GM23338 (cell line): ENCODE data around the gene CD4.

Experiments
- CREB1 ChIP-seq: fragments of 250-450 bp; sonication (Bioruptor Pico); IDR thresholded peaks from 2 replicates; pipeline ENCODE4 v1.5.0; 2020; ENCODE audit warnings: low read depth, mild to moderate bottlenecking, moderate library complexity
- EZH2 ChIP-seq: fragments of 200-600 bp; sonication (generic); IDR thresholded peaks from one replicate; pipeline ENCODE4 v1.8.0; 2017; ENCODE audit warnings: antibody characterized with exemption, mild to moderate bottlenecking, low read depth; ENCODE audit not compliant: unreplicated experiment
- EZH2phosphoT487 ChIP-seq: fragments of 200-600 bp; sonication (generic); IDR thresholded peaks from one replicate; pipeline ENCODE4 v1.8.1; 2018; ENCODE audit warnings: antibody characterized with exemption; ENCODE audit not compliant: unreplicated experiment
- JUNB ChIP-seq: IDR thresholded peaks from one replicate; pipeline ENCODE4 v1.6.1; 2016; ENCODE audit warnings: antibody characterized with exemption; ENCODE audit not compliant: unreplicated experiment
- NANOG ChIP-seq: IDR thresholded peaks from 2 replicates; pipeline ENCODE4 v1.6.1; 2016; ENCODE audit warnings: antibody characterized with exemption, borderline replicate concordance
- POLR2AphosphoS5 ChIP-seq: IDR thresholded peaks from 2 replicates; pipeline ENCODE4 v1.6.1; 2016; ENCODE audit warnings: antibody characterized with exemption, low read depth
- TF ChIP-seq, protein P1 (sequence below), 2 experiments: fragments of 200-600 bp in 1 of 2; sonication (generic) in 1 of 2; conservative IDR thresholded peaks; 2 replicates each; pipeline versions ENCODE4 v1.5.1 to v1.6.1; 2016 to 2017; ENCODE audit warnings: antibody characterized with exemption in 2 of 2, low read depth in 2 of 2, mild to moderate bottlenecking in 2 of 2, moderate library complexity in 1 of 2
- TF ChIP-seq, protein P2 (sequence below): IDR thresholded peaks from 2 replicates; pipeline ENCODE4 v1.6.1; 2016; ENCODE audit warnings: antibody characterized with exemption
- TF ChIP-seq, protein P3 (sequence below): IDR thresholded peaks from one replicate; pipeline ENCODE4 v1.6.1; 2018; ENCODE audit warnings: antibody characterized with exemption; ENCODE audit not compliant: unreplicated experiment

DNA sequence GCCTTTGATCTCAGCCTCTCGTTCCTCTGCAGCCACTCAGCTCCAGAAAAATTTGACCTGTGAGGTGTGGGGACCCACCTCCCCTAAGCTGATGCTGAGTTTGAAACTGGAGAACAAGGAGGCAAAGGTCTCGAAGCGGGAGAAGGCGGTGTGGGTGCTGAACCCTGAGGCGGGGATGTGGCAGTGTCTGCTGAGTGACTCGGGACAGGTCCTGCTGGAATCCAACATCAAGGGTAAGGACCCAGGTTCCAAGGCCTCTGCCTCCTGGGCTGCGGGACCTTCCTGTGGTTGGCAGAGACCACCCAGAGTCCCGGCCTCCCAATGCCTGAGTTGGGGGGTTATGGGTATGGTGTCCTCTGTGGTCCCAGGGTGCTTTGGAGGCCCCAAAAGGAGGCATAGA, 27.8 kb downstream of the CD4 start:
- TF ChIP-seq EZH2 (no peak), EZH2phosphoT487 (no peak), CREB1 (CRISPR knock-in tag) (no peak), POLR2AphosphoS5 (no peak), JUNB (no peak), NANOG (no peak)
- TF ChIP-seq, protein P1, sequence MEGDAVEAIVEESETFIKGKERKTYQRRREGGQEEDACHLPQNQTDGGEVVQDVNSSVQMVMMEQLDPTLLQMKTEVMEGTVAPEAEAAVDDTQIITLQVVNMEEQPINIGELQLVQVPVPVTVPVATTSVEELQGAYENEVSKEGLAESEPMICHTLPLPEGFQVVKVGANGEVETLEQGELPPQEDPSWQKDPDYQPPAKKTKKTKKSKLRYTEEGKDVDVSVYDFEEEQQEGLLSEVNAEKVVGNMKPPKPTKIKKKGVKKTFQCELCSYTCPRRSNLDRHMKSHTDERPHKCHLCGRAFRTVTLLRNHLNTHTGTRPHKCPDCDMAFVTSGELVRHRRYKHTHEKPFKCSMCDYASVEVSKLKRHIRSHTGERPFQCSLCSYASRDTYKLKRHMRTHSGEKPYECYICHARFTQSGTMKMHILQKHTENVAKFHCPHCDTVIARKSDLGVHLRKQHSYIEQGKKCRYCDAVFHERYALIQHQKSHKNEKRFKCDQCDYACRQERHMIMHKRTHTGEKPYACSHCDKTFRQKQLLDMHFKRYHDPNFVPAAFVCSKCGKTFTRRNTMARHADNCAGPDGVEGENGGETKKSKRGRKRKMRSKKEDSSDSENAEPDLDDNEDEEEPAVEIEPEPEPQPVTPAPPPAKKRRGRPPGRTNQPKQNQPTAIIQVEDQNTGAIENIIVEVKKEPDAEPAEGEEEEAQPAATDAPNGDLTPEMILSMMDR (conservative IDR thresholded peaks at IDR 0.05; ENCODE audit: low read depth in 2 of 2): no peak
- TF ChIP-seq, protein P2, sequence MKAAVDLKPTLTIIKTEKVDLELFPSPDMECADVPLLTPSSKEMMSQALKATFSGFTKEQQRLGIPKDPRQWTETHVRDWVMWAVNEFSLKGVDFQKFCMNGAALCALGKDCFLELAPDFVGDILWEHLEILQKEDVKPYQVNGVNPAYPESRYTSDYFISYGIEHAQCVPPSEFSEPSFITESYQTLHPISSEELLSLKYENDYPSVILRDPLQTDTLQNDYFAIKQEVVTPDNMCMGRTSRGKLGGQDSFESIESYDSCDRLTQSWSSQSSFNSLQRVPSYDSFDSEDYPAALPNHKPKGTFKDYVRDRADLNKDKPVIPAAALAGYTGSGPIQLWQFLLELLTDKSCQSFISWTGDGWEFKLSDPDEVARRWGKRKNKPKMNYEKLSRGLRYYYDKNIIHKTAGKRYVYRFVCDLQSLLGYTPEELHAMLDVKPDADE: no peak
- TF ChIP-seq, protein P3, sequence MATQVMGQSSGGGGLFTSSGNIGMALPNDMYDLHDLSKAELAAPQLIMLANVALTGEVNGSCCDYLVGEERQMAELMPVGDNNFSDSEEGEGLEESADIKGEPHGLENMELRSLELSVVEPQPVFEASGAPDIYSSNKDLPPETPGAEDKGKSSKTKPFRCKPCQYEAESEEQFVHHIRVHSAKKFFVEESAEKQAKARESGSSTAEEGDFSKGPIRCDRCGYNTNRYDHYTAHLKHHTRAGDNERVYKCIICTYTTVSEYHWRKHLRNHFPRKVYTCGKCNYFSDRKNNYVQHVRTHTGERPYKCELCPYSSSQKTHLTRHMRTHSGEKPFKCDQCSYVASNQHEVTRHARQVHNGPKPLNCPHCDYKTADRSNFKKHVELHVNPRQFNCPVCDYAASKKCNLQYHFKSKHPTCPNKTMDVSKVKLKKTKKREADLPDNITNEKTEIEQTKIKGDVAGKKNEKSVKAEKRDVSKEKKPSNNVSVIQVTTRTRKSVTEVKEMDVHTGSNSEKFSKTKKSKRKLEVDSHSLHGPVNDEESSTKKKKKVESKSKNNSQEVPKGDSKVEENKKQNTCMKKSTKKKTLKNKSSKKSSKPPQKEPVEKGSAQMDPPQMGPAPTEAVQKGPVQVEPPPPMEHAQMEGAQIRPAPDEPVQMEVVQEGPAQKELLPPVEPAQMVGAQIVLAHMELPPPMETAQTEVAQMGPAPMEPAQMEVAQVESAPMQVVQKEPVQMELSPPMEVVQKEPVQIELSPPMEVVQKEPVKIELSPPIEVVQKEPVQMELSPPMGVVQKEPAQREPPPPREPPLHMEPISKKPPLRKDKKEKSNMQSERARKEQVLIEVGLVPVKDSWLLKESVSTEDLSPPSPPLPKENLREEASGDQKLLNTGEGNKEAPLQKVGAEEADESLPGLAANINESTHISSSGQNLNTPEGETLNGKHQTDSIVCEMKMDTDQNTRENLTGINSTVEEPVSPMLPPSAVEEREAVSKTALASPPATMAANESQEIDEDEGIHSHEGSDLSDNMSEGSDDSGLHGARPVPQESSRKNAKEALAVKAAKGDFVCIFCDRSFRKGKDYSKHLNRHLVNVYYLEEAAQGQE: no peak
